ENCODE data around the gene NAA60.
"Not testable (repeated sequence)": the region's sequence is repeated elsewhere in the genome, so short reads cannot be mapped to it uniquely, and the experiment has no call there.

NAA60 gene

GRCh38 chr16:3465301-3465700, 21.8 kb downstream of the NAA60 start:
- no peak for DNase-seq

GRCh38 chr16:3465911-3466584, 22.6 kb downstream of the NAA60 start:
- DNase-seq, result no peak

- DNase-seq, result no peak
Measured at GRCh38 chr16:3467182-3467581, 23.7 kb downstream of the NAA60 start.

- no peak for DNase-seq
Measured at GRCh38 chr16:3467921-3468320, 24.4 kb downstream of the NAA60 start.

- DNase-seq, result no peak
Measured at GRCh38 chr16:3468501-3468900, 25.0 kb downstream of the NAA60 start.

- no peak for DNase-seq
Measured at GRCh38 chr16:3469736-3470135, 26.3 kb downstream of the NAA60 start.

- DNase-seq, result no peak
Measured at GRCh38 chr16:3470723-3471122, 27.2 kb downstream of the NAA60 start.

GRCh38 chr16:3471518-3472176, 28.2 kb downstream of the NAA60 start:
- no peak for DNase-seq

- no peak for DNase-seq
Measured at GRCh38 chr16:3472878-3473595, 29.6 kb downstream of the NAA60 start.

GRCh38 chr16:3473596-3473943, 30.1 kb downstream of the NAA60 start:
- not testable (repeated sequence) for DNase-seq

GRCh38 chr16:3474136-3474779, 30.8 kb downstream of the NAA60 start:
- DNase-seq, result no peak

GRCh38 chr16:3474870-3475269, 31.4 kb downstream of the NAA60 start:
- not testable (repeated sequence) for DNase-seq

- DNase-seq, result no peak
Measured at GRCh38 chr16:3475604-3476375, 32.3 kb downstream of the NAA60 start.

GRCh38 chr16:3476409-3476808, 32.9 kb downstream of the NAA60 start:
- no peak for DNase-seq

GRCh38 chr16:3478242-3478925, 34.9 kb downstream of the NAA60 start:
- no peak for DNase-seq

- no peak for DNase-seq
Measured at GRCh38 chr16:3479654-3480216, 36.3 kb downstream of the NAA60 start.

GRCh38 chr16:3480901-3481695, 37.6 kb downstream of the NAA60 start:
- DNase-seq, result no peak

- no peak for DNase-seq
Measured at GRCh38 chr16:3481696-3482658, 38.5 kb downstream of the NAA60 start.

GRCh38 chr16:3482659-3483241, 39.3 kb downstream of the NAA60 start:
- no peak for DNase-seq

Data from cortex of kidney (tissue), 1 donor.